Uterus (tissue), 2 donors: ENCODE results near the gene MIGA2.

Experiments used
- POLR2A ChIP-seq, 2 donors: fragments of 450-650 bp; IDR thresholded peaks; one replicate each; pipeline ENCODE4 v1.6.1; 2016; ENCODE audit warnings: antibody characterized with exemption in 2 of 2, mild to moderate bottlenecking in 1 of 2, moderate library complexity in 1 of 2
- TF ChIP-seq, protein P1 (sequence below), 4 experiments: fragments of 200-600 bp in 2 of 4; fragments of 450-650 bp in 2 of 4; sonication (generic) in 2 of 4; IDR thresholded peaks; one replicate each; pipeline ENCODE4 v1.5.1; 2016 to 2019; ENCODE audit warnings: antibody characterized with exemption in 4 of 4, mild to moderate bottlenecking in 2 of 4, moderate library complexity in 1 of 4

DNA sequence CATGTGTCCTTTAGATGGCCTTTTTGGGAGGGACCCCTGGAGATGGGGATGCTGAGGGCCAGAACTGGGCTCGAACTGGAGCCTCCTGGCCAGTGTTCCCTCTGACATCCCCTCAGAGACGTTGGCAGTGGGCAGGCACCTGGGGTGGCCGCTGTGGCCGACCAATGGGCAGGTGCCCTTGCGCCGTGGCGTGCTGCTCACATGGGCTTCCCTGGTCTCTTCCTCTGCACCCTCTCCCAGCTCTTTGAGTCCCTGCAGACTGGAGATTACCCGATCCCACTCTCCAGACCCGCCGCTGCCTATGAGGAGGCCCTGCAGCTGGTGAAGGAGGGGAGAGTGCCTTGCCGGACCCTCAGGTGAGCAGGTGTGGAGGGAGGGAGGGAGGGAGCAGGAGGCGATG, 24.6 kb downstream of the MIGA2 start:
- TF ChIP-seq, protein P1, sequence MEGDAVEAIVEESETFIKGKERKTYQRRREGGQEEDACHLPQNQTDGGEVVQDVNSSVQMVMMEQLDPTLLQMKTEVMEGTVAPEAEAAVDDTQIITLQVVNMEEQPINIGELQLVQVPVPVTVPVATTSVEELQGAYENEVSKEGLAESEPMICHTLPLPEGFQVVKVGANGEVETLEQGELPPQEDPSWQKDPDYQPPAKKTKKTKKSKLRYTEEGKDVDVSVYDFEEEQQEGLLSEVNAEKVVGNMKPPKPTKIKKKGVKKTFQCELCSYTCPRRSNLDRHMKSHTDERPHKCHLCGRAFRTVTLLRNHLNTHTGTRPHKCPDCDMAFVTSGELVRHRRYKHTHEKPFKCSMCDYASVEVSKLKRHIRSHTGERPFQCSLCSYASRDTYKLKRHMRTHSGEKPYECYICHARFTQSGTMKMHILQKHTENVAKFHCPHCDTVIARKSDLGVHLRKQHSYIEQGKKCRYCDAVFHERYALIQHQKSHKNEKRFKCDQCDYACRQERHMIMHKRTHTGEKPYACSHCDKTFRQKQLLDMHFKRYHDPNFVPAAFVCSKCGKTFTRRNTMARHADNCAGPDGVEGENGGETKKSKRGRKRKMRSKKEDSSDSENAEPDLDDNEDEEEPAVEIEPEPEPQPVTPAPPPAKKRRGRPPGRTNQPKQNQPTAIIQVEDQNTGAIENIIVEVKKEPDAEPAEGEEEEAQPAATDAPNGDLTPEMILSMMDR (IDR thresholded peaks at IDR 0.05): no peak
- TF ChIP-seq POLR2A (IDR thresholded peaks at IDR 0.05): no peak
